Activated naive CD4-positive, alpha-beta T cell treated with anti-CD3 and anti-CD28 coated beads, Interleukin-2, amount 50 U/mL, for 16 hours (primary cell): Measurements from ENCODE around the gene HBZ.
"Not testable (repeated sequence)": the region's sequence is repeated elsewhere in the genome, so short reads cannot be mapped to it uniquely, and the experiment has no call there.

Experiments
- DNase-seq: peaks from one replicate; pipeline ENCODE4 v3.0.0-alpha.2; 2020

Gene HBZ

DNA sequence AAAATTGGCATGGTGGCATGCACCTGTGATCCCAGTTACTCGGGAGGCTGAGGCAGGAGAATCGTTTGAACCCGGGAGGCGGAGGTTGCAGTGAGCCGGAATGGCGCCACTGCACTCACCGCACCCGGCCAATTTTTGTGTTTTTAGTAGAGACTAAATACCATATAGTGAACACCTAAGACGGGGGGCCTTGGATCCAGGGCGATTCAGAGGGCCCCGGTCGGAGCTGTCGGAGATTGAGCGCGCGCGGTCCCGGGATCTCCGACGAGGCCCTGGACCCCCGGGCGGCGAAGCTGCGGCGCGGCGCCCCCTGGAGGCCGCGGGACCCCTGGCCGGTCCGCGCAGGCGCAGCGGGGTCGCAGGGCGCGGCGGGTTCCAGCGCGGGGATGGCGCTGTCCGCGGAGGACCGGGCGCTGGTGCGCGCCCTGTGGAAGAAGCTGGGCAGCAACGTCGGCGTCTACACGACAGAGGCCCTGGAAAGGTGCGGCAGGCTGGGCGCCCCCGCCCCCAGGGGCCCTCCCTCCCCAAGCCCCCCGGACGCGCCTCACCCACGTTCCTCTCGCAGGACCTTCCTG, 27.7 kb downstream of the HBZ start, which contains the start of gene HBQ1:
Gene HBQ1 (plus strand): TSS at position 359 of the 575 bp plus-strand sequence. CDS start 28 bp downstream, at position 387.
- peak; percentile 54 for DNase-seq

DNA sequence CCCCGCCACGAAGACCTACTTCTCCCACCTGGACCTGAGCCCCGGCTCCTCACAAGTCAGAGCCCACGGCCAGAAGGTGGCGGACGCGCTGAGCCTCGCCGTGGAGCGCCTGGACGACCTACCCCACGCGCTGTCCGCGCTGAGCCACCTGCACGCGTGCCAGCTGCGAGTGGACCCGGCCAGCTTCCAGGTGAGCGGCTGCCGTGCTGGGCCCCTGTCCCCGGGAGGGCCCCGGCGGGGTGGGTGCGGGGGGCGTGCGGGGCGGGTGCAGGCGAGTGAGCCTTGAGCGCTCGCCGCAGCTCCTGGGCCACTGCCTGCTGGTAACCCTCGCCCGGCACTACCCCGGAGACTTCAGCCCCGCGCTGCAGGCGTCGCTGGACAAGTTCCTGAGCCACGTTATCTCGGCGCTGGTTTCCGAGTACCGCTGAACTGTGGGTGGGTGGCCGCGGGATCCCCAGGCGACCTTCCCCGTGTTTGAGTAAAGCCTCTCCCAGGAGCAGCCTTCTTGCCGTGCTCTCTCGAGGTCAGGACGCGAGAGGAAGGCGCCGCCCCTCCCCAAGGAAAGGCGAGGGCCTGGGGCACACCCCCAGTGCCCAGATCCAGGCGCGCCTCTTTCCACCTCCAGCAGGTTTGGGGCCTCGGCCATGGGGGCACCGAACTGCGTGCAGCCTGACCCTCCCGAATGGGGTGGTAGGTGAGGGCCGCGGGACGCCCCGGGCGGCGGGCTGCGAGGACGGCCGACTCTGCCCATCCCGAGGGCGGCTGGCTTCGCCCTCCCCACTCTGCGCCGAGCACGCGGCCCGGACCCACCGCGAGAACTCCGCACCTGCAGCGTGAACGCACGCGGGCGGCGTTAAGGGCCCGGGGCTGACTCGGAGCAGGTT, 28.5 kb downstream of the HBZ start:
- DNase-seq = peak; percentile 87

DNA sequence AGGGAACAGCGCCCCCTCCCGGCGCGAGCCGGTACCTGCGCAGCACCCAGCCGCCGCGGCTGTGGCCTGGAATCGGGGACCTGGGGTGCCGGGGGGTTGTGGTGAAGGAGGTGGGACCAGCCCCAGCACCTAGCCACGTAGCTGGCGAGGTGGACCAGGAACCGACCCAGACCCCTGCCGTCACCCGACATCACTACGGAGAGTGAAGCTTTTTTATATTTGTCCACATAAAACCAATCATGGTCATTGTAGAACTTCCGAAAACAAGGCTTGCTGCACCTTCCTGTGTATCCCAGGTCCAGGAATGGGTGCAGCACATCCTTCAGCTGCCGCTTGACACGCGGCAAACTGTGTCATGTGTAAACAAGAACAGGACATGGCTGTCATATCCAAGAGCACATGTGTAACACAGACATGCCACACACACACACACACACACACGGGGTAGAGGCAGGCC, 29.1 kb downstream of the HBZ start:
- no peak for DNase-seq

DNA sequence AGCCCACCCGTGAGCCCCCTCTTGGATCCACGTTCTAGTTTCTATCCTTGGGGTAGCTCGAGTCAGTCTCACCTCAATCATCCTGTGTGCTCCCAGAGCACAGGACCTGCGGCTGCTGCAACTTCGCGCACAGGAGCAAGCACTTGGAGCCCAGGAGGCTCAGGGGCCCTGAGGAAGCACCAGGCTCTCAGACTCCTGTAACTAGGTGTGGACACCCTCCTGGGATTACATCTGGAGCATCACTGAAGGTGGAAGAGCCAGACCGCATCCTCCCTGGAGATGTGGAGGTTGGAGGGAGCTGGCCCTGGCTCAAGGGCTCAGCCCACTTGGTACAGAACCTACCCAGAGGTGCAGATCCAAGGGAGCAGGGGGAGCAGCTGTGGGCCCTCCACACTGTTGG, 30.6 kb downstream of the HBZ start:
- DNase-seq = no peak

DNA sequence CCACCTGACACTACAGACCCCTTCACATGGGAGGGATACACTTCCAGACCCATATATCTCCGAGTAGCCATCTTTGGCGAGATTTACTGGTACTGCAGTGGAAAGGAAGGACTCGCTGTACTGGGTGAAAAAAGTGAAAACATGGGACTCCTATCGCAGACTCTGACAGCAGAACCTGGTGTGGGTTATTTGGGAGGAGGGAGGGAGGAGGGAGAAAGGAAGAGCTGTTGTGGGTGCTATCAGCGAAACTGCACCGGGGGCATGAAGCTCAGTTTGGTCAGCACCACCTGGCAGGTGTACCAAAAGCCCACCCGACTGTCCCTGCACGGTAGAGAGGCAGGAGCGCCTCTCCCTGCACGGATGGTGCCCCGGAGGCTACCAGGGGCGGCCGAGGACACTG, 32.8 kb downstream of the HBZ start:
- DNase-seq = no peak

DNA sequence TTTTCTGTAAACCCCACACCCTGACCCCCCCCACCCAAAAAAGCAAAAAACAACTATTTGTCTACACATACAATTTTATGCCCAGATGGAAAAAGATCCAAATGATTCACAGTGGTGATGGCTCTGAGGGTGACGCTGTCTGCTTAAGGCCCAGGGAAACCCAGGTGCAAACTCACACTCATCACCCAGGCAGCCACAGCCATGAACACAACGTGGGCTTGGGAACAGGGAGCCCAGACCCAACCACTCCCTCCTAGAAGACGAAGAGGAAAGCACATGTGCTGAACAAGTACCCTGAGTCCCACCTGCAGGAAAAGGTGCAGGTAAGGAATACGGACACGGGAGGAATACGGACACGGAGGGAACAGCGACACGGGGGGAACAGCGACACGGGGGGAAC, 33.2 kb downstream of the HBZ start:
- DNase-seq = no peak

DNA sequence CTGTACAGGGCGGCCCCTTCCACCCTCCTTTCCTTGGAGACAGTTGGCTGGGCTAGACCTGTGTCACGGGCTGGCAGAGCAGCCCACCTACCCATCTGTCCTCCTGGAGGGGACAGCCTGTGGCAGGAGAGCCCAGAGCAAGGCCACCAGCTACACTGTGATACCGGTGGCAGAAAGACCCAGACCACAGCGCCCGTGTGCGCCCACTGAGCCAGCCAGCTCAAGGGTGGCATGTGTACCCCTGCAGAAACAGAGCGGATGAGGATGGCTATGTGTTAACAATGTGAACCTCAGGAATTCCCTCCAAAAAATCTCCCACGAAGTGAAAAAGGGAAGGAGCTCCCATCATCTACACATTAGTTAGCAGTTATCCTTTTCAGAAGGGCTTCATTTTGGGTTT, 34.9 kb downstream of the HBZ start:
- no peak for DNase-seq

DNA sequence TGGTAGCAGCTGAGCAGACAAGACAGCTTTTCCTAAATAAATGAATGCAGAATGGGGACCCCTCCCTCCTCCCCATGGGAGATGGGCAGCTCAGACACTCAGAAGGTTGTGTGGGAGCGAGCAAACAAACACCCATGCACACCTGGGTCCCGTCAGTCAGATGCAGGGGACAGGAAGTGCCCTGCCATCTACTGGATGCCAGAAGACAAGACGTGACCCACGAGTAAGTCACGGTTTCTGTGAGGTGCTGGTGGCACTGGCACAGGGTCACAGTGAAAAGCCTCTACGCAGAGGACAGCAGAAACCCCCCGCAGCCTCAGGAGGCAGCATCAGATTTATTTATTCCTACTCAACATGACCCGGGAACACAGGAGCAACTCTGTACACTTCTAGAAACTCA, 36.2 kb downstream of the HBZ start:
- no peak for DNase-seq

DNA sequence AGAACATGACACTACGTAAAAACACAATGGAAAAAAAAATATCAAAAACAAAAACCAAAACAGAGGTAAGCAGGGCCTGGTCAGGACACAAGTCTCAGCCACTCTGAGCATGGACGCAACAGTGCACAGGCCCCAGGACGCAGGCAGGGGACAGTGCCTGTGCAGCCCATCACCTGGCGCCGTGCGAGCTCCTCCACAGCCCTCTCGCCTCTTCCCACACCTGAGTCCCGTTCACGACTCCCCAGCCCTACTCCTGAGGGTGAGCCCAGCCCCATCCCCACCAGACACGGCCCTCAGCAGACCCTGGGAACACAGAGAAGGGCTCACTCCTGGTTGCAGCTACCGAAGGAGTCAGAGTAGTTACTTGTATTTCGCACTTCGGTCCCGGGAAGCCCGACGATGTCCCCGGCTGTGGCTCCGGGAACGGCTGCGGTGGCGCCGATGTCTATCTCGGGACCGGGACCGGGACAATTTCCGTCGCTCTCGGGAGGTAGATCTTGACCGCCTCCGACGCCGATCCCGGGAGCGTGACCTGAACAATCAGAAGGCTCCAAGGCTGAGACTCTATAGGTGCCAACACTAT, 37.3 kb downstream of the HBZ start:
- DNase-seq = no peak

DNA sequence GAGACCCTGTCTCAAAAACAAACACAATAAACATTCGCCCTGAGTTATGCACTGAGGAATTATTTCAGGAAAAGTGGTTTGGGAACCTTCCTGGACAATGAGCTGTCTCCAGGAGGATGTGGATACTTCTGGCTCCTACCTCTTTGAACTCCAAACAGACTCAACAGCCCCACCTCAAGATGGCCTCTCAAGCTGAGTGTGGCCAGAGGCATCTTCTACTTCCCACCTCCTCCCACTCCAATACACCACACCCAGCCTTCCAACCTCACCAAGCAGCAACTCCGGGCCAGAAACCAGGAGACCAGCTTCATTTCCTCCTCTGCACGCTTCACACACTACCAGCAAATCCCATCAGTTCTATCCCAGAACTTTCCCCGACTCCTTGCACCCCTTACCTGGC, 39.4 kb downstream of the HBZ start:
- no peak for DNase-seq

DNA sequence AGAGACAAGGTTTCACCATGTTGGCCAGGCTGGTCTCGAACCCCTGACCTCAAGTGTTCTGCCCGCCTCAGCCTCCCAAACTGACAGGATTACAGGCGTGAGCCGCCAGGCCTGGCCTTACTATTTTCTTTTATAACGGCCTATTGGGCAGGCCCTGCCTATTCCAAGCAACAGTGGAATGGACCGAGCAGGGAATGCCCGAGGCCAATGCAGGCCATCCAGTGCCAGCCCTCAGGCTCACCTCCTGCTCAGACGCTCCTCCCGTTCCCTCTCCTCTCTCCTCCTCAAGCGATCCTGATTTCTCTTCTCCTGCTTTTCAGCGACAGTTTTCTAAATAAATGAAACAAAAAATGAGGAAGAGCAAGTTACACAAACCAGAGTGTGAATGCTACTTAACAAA, 40.2 kb downstream of the HBZ start:
- DNase-seq = no peak

DNA sequence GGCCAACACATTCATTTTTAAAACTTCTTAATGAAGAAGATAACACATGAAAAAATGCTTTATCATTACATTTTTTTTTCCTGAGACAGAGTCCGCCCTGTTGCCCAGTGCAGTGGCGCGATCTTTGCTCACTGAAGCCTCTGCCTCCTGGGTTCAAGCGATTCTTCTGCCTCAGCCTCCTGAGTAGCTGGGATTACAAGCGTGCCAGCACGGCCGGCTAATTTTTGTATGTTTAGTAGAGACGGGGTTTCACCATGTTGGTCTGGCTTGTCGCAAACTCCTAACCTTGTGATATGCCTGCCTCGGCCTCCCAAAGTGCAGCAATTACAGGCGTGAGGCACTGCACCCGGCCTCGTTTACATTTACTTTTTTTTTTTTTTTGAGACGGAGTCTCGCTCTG, 41.0 kb downstream of the HBZ start:
- no peak for DNase-seq

DNA sequence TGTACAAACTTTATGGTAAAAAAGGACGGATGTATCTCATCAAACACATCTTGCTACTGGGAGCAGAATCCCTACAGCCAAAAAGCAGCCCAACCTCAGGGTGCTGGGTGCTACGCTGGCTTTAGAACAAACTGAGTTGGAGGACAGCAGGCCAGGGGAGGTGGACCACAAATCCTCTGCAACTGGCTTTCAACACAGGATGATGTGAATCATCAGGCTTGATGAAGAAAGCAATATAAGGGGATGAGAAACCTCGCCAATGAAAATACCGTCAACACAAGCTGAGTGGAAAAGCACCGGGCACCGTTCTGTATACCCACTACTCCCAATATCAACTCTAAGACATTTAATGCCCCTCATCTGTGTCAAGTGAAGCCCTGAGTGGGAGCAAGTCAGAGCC, 42.1 kb downstream of the HBZ start:
- no peak for DNase-seq

DNA sequence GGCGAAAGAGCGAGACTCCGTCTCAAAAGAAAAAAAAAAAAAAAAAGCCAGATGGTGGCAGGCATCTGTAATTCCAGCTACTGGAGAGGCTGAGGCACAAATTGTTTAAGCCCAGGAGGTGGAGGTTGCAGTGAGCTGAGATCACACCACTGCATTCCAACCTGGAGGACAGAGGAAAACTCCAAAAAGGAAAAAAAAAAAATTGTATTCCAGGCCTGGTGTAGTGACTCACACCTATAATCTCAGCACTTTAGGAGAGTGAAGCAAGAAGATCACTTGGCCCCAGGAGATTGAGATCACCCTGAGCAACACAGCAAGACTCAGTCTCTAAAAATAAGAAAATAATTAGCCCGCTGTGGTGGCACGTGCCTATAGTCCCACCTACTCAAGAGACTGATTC, 47.9 kb downstream of the HBZ start:
- DNase-seq = no peak

DNA sequence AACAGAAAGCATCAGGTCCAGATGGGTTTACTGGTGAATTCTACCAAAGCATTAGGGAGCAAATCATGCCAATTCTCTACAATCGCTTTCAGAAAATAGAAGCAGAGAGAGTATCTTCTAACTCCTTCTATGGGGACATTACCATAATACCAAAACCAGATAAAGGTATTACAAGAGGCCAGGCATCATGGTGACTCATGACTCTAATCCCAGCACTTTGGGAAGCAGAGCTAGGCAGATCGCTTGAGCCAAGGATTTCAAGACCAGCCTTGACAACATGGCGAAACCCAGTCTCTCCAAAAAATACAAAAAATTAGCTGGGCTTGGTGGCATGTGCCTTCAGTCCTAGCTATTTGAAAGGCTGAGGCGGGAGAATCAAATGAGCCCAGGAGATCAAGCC, 50.8 kb downstream of the HBZ start:
- no peak for DNase-seq

DNA sequence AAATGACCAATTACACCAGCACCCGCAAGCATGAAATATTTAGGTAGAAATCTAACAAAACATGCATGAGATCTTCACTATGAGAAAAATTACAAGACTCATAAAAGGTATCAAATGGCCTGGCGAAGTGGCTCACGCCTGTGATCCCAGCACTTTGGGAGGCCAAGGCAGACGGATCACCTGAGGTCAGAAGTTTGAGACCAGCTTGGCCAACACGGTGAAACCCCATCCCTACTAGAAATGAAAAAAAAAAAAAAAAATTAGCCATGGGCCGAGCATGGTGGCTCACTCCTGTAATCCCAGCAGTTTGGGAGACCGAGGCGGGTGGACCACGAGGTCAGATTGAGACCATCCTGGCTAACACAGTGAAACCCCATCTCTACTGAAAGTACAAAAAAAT, 51.6 kb downstream of the HBZ start:
- DNase-seq = not testable (repeated sequence)
